CD4-positive, alpha-beta T cell treated with Interleukin-17A for 1 hour (primary cell): Measurements from ENCODE around the gene PRSS22.

Experiments used
- DNase-seq: peaks from one replicate; pipeline ENCODE4 v3.0.0-alpha.2; 2020

PRSS22 gene

DNA sequence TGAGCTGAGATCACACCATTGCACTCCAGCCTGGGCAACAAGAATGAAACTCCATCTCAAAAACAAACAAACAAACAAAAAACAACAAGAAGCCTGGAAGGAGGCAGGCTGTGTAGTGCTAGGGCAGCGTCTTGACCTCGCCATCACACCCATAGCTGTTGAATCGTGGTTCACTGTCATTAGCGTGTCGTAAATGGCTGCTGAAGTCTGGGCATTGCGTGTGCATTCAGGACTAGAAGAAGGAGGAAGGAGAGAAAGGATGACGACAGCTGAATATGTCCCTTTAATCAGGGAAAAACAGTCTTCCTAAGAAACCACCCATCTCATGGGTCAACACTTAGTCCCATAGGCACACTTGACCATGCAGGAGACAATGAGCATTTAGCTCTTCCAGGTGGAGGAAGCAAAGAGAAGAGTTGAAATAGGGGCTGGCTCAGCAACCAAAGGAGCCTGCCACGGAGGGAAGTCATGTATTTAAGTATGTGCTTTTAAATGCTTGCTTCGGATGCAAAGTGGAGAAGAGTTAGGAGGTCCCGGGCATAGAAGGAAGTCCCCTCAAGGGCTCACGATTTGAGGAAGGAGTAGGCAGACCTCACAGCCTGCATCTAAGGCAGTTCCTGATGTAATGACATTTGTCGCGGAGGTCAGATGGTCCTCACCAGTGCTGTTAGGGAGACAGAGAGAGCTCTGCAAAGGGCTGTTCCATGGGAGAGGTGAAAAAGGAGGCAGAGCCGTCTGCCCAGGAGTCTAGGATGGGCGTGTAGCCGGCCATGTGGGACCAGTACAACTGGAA lies 8.8 kb downstream of the PRSS22 start:
- no peak for DNase-seq

GRCh38 chr16:2846511-2847310 lies 11.3 kb downstream of the PRSS22 start:
- DNase-seq: no peak

- DNase-seq: no peak
Measured at GRCh38 chr16:2845116-2845515, 12.9 kb downstream of the PRSS22 start.

GRCh38 chr16:2843526-2843925 lies 14.4 kb downstream of the PRSS22 start:
- no peak for DNase-seq

- peak; percentile 78 for DNase-seq
Measured at GRCh38 chr16:2842340-2843000, 15.5 kb downstream of the PRSS22 start.

DNA sequence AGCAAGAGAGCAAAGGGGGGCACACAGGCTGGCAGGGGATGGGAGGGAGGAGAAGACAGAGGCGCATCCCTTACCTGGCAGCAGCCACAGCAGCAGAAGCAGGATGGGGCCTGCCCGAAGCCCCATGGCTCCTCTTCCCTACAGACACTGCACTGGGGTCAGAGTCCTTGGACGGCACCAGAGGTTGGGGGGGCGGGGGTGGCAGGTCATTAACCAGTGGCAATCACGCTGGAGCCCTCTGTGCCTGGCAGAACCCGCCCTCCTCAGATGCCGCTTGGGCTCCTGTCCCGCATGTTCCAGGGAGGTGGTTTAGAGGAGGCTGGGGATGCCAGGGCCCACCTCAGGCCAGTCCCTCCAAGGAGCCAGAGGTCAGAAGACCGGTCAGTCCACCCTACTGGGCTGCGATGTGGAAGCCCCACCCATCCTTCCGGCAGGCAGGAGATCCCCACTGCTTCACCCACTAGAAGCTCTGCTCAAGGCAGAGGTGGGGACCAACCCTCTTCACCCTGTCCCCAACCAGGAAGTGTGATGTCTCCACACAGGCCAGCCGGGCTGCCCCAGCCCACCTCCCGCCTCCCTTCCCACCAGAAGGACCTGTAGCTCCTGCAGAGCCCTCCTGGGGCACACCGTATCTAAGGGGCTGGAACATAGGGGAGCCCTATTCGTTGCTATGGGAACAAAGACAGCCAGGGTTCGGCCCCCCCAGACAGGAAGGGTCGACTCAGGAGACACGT lies 16.2 kb downstream of the PRSS22 start:
- no peak for DNase-seq

DNA sequence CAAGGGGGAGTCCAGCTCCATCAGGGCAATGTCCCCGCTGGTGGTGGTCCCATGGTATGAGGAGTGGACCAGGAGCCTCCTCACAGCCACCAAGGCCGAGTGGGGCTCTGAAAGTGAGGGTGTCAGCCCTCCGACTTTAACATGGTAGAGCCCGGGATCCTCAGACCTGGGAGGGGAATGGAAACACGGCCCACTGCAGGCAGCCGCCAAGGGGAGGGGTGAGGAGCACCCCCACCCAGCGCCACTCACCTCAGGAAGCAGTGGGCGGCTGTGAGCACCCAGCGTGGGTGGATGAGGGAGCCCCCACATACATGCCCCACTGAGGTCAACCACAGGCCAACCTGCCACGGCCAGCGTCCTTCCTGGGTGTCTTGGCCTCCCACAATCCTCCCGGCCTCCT lies 17.1 kb downstream of the PRSS22 start:
- no peak for DNase-seq

- DNase-seq: no peak
Measured at GRCh38 chr16:2839650-2840450, 18.1 kb downstream of the PRSS22 start.

DNA sequence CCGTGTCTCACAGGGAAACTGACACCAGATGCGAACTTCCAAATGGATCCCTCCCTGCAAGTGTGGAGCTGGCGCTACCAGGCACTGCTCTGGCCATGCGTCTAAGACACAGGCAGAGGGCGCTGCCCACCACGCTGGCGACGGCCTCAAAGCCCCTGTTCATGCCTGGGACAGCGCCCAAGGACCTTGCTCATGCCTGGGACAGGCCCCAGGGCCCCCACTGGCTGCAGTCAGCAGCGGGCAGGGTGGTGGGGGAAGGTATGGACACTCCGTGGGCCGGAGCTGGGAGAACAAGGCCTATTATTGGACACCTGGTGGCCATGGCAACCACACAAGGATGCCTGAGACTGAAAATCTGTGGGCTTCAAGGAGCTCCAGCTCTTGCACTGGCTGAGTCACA lies 19.0 kb downstream of the PRSS22 start:
- peak; percentile 63 for DNase-seq

- DNase-seq: no peak
Measured at GRCh38 chr16:2836646-2837508, 21.1 kb downstream of the PRSS22 start.

DNA sequence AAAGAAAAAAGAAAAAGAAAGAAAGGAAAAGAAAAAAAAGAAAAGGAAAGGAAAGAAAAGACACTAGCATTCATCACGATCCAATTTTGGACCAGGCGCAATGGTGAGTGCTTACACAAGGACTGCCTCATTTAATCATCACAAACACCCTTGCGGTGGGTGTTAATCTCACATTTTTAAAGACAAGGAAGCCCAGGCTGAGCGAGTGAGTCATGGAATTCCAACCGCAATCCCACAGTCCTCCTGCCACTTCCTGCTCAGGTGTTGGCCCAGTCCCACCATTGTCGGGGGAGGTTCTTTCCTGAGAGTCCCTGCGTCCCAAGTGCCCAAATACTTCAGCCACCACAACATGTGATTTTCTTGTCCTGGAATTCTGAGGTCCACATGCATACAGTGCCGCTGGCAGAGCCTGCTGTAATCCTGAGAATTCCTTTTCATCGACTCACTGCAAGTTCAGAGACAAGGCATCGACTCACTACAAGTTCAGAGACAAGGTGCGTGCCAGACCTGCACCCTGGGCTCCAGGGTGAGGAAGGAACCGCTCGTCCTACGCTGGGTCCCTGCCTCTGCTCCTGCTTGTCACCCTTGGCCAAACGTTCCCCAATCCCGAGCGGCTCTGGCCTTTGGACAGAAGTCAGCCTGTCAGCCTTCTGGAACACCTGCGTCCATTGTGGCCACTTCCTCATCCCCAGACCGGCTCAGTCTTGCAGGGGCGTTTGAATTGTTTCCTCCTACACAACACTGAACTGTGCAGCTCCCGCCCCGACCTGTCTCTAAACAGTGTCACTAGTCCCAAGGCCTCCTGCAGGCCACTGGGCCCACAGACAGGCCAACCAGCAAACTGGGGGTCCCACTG lies 22.1 kb downstream of the PRSS22 start:
- DNase-seq: no peak

DNA sequence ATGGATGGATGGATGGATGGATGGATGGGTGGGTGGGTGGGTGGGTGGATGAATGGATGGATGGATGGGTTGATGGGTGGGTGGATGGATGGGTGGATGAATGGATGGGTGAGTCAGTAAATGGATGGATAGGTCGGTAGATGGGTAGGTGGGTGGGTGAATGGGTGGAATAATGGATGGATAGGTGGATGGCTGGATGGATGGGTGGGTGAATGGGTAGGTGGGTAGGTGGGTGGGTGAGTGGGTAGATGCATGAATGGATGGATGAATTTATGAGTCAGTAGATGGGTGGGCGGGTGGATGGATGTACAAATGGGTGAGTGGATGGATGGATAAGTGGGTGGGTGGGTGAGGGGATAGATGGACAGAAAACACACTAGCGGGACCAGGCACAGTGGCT lies 23.0 kb downstream of the PRSS22 start:
- DNase-seq: no peak

- DNase-seq: no peak
Measured at GRCh38 chr16:2833776-2834175, 24.2 kb downstream of the PRSS22 start.

DNA sequence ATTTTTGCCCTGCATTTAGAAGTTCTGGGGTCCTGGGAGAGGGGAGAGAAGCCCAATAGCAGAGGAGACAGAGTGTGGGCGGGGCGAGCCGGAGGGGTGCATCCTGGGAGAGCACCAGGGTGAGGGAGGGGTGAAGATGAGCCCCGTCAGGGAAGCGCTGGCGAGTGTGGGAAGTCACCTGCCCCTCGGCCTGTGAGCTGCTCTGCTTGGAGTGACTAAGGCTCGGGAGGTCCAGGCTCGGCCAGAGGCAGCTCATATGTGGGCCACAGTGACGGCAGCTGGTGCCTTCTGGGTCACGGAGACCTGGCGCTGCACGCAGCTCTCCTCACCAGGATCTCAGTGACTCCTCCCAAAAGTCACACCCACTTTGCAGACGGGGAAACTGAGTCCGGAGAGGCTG lies 26.8 kb downstream of the PRSS22 start:
- no peak for DNase-seq

DNA sequence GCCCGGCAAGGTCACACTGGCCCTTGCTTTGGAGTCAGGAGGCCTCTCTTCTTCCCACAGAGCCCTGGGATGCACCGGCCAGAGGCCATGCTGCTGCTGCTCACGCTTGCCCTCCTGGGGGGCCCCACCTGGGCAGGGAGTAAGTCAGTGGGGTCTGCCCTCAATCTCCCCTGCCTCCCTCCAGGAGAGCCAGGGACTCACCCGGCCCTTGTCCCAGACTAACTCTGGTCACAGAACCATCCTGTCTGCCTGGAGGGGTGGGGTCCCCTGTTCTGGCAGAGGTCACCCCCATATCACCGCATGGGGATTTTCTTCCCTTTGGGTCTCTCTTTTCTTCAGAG lies 27.6 kb downstream of the PRSS22 start:
- no peak for DNase-seq

GRCh38 chr16:2829501-2830354 lies 28.2 kb downstream of the PRSS22 start, which contains the start of gene ZG16B:
Gene ZG16B, plus strand, starts transcription at chr16:2830303. Its CDS starts 139 bp downstream, at chr16:2830442.
- no peak for DNase-seq

DNA sequence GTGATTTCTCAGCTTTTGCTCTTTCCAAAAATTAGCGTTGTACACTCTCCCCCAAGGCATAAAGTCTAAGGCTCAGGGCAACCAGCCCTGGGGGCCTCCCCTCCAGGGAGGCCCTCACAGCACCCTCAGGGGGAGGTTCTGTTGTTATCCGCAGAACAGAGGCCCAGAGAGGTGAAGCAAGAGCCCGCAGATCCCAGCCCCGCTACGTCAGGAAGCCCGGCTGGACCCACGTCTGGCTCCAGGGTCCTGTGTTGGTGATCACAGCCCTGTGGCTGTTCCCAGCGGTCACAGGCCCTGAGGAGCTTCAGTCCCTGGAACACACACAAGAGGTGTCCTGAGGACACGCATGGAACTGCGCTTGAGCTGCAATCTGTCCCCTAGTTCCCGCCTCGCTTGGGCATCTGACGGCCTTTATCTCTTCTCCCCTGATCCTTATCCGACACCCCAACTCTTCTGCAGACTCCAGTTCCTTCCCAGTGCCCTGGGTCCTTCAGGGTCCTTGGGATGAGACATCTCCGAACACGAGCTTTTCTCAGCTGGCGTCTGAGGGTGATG lies 29.0 kb downstream of the PRSS22 start:
- DNase-seq: no peak

DNA sequence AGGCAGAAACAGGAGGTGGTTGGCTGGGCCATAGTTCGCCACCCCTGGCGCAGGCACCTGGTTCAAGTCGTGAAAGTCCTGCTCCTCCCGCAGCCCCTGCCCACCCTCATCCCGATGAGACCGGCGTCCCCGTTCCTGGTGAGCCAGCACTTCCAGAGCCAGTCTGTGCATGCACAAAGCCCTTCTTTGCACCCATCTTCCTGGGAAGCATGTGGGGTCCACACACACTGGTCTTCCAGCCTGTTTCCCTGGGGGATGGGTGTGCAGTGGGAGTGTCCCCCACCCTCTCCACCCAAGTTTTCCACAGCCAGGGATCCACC lies 29.5 kb downstream of the PRSS22 start:
- DNase-seq: no peak
